Panc1 (cell line): ENCODE measurements around the gene STK24. TPM values are rescaled to one million over a fixed set of nuclear protein-coding genes. Genes with fewer than 3 reads are reported as not detected.
A peak's percentile ranks its signal among the peaks of the same experiment; 100 is the strongest.

Source experiments
- ATAC-seq: fragments of 200-7000 bp; cut with Tn5 transposase; 2 replicates; pipeline ENCODE4 v1.9.1; 2020; ENCODE audit warnings: mild to moderate bottlenecking, moderate library complexity
- BruUV-seq: library from RNA; stranded (reverse); fragments of 400-500 nt; replicated peaks from 2 replicates; lab custom pipeline; 2021; lab: Mats Ljungman, UMichigan
- CTCF ChIA-PET: fragments of 300-600 bp; sonication (Branson Sonifier 250); formaldehyde crosslinking; loops from one replicate; lab custom pipeline; 2022; ENCODE audit warnings: antibody characterized with exemption; lab: Charles Lee
- POLR2A ChIA-PET: fragments of 300-600 bp; sonication (Branson Sonifier 250); formaldehyde crosslinking; loops from one replicate; lab custom pipeline; 2022; ENCODE audit warnings: antibody characterized with exemption; lab: Charles Lee
- DNase-seq: peaks from one replicate; pipeline ENCODE4 v3.0.0-alpha.2; 2010; ENCODE audit warnings: low read depth, low spot score
- H3K27ac ChIP-seq: 2 replicates; pipeline ENCODE4 v1.5.1; 2011; ENCODE audit warnings: mild to moderate bottlenecking, low read length, inconsistent platforms
- H3K27me3 ChIP-seq: fragments of 200-500 bp; sonication (Bioruptor generic); 2 replicates; pipeline ENCODE4 v1.6.0; 2014; ENCODE audit warnings: low read length, inconsistent platforms; ENCODE audit not compliant: control insufficient read depth, insufficient read depth
- H3K36me3 ChIP-seq: fragments of 200-500 bp; sonication (Bioruptor generic); 2 replicates; pipeline ENCODE4 v1.5.1; 2014; ENCODE audit warnings: inconsistent platforms, mild to moderate bottlenecking, low read length, moderate library complexity; ENCODE audit not compliant: control insufficient read depth, insufficient read depth
- H3K4me1 ChIP-seq: 2 replicates; pipeline ENCODE4 v1.5.1; 2011; ENCODE audit warnings: inconsistent platforms, mild to moderate bottlenecking, low read length, moderate library complexity; ENCODE audit not compliant: control insufficient read depth, insufficient read depth
- H3K4me3 ChIP-seq, 2 experiments: 2 replicates each; pipeline ENCODE4 v1.5.1; 2011 to 2012; ENCODE audit warnings: low read depth in 2 of 2, low read length in 2 of 2, mild to moderate bottlenecking in 2 of 2, inconsistent platforms in 1 of 2, moderate library complexity in 1 of 2
- H3K9me3 ChIP-seq: fragments of 200-500 bp; sonication (Bioruptor generic); 2 replicates; pipeline ENCODE4 v1.5.1; 2014; ENCODE audit warnings: low read depth, mild to moderate bottlenecking, inconsistent platforms, low read length, moderate library complexity; ENCODE audit not compliant: control insufficient read depth, insufficient read depth
- POLR2AphosphoS5 ChIP-seq: IDR thresholded peaks from 2 replicates; pipeline ENCODE4 v1.6.1; 2012; ENCODE audit warnings: mild to moderate bottlenecking, low read depth, low read length, moderate library complexity
- SIN3A ChIP-seq: IDR thresholded peaks from 2 replicates; pipeline ENCODE4 v1.6.1; 2012; ENCODE audit warnings: low read depth, mild to moderate bottlenecking, low read length, moderate library complexity, borderline replicate concordance; ENCODE audit not compliant: insufficient read depth
- TCF7L2 ChIP-seq: IDR thresholded peaks from 2 replicates; pipeline ENCODE4 v1.6.1; 2011; ENCODE audit warnings: mild to moderate bottlenecking, low read depth, low read length, inconsistent platforms
- in situ Hi-C: cut with HindIII; loops from 2 replicates; pipeline ENCODE4 v1.10.0; 2016; ENCODE audit warnings: low sequenced_read_pairs, low pct_unique_long_range_greater_than_20kb
- intact Hi-C: fragments of 100-400 bp; cut with micrococcal nuclease; formaldehyde crosslinking; loops from one replicate; pipeline ENCODE4 v1.10.0; 2022; ENCODE audit not compliant: unreplicated experiment
- total RNA-seq: library from RNA; stranded (reverse); gene quantifications from one replicate; pipeline ENCODE4 v1.2.1, GENCODE V29; 2021; ENCODE audit not compliant: unreplicated experiment
- TF ChIP-seq, protein P1 (sequence below), 2 experiments: IDR thresholded peaks; 2 replicates each; pipeline ENCODE4 v1.6.1; 2011 to 2012; ENCODE audit warnings: low read depth in 2 of 2, control low read depth in 1 of 2, low read length in 1 of 2, mild to moderate bottlenecking in 1 of 2, moderate library complexity in 1 of 2; ENCODE audit not compliant: insufficient read depth in 1 of 2
- TF ChIP-seq, protein P2 (sequence below): fragments of 450-650 bp; IDR thresholded peaks from 2 replicates; pipeline ENCODE4 v1.5.1; 2017; ENCODE audit warnings: mild to moderate bottlenecking

STK24 gene
- total RNA-seq, 1 experiment from 2014 or later: 57.3 TPM

DNA sequence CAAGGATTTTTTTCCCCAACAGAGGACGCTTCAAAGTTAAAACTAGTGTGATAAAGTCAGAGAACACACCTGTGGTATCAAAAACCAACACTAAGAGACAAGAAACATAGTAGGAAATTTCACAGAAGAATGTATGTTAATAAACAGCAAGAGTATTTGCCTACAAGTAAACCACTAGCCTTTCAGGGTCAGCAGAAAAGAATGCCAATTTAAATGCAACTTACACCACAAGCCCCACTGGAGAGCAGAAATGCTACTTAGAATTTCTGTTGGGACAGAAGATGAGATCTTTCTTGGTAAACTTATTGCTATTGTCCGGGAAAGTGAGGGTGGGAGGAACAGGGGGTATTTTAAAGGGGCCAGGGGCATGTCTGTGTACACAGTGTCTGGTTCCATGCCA is 68.6 kb downstream of the STK24 start:
- in situ Hi-C loops (no loop called here), intact Hi-C loops (no loop called here)
- H3K27ac ChIP-seq: peak overlapping the region; percentile 39; the same call in 1 of the 2 replicates
- no peaks in the 10 kb centered on the region for H3K36me3 ChIP-seq
- H3K9me3 ChIP-seq: no peaks in the 10 kb centered on the region
- BruUV-seq: no TSS peak
- POLR2A ChIA-PET: no interaction called here
- CTCF ChIA-PET: no interaction called here
- TF ChIP-seq POLR2AphosphoS5 (no peak), TCF7L2 (no peak), SIN3A (no peak)
- TF ChIP-seq, protein P1, sequence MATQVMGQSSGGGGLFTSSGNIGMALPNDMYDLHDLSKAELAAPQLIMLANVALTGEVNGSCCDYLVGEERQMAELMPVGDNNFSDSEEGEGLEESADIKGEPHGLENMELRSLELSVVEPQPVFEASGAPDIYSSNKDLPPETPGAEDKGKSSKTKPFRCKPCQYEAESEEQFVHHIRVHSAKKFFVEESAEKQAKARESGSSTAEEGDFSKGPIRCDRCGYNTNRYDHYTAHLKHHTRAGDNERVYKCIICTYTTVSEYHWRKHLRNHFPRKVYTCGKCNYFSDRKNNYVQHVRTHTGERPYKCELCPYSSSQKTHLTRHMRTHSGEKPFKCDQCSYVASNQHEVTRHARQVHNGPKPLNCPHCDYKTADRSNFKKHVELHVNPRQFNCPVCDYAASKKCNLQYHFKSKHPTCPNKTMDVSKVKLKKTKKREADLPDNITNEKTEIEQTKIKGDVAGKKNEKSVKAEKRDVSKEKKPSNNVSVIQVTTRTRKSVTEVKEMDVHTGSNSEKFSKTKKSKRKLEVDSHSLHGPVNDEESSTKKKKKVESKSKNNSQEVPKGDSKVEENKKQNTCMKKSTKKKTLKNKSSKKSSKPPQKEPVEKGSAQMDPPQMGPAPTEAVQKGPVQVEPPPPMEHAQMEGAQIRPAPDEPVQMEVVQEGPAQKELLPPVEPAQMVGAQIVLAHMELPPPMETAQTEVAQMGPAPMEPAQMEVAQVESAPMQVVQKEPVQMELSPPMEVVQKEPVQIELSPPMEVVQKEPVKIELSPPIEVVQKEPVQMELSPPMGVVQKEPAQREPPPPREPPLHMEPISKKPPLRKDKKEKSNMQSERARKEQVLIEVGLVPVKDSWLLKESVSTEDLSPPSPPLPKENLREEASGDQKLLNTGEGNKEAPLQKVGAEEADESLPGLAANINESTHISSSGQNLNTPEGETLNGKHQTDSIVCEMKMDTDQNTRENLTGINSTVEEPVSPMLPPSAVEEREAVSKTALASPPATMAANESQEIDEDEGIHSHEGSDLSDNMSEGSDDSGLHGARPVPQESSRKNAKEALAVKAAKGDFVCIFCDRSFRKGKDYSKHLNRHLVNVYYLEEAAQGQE (IDR thresholded peaks at IDR 0.05; ENCODE audit: insufficient read depth in 1 of 2, low read depth in 2 of 2, low read length in 1 of 2): no peak
- TF ChIP-seq, protein P2, sequence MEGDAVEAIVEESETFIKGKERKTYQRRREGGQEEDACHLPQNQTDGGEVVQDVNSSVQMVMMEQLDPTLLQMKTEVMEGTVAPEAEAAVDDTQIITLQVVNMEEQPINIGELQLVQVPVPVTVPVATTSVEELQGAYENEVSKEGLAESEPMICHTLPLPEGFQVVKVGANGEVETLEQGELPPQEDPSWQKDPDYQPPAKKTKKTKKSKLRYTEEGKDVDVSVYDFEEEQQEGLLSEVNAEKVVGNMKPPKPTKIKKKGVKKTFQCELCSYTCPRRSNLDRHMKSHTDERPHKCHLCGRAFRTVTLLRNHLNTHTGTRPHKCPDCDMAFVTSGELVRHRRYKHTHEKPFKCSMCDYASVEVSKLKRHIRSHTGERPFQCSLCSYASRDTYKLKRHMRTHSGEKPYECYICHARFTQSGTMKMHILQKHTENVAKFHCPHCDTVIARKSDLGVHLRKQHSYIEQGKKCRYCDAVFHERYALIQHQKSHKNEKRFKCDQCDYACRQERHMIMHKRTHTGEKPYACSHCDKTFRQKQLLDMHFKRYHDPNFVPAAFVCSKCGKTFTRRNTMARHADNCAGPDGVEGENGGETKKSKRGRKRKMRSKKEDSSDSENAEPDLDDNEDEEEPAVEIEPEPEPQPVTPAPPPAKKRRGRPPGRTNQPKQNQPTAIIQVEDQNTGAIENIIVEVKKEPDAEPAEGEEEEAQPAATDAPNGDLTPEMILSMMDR: no peak
- peaks cover 30% of the 10 kb centered on the region for H3K4me1 ChIP-seq
- ATAC-seq (no peak), DNase-seq (no peak)
- no peak overlapping the region for H3K4me3 ChIP-seq
- H3K27me3 ChIP-seq: no peaks in the 10 kb centered on the region

DNA sequence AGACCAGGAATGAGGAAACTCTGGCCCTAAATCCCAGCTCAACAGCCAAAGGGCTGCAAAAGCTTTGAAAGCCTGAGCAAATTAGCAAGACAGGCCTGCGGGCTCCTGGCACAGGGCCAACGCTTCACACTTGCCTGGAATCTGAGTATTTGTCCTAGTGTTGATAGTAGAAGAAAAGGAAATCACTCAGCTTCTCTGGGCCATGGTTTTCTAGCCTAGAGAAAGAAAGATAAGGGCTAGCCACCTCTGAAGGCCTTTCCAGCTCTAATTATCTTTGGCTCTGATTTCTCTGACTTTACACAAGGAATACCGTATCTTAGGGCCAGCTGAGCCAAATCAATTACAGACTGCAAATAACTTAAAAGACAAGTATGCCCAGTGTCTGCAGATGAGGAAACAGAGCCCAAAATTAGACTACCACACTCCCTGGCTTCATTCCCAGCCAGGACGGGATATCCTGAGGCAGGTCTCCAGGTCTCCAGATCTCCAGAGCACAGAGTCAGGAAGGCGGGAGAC is 69.6 kb downstream of the STK24 start:
- Histone ChIP-seq H3K36me3 (no peaks in the 10 kb centered on the region), H3K27ac (peak overlapping the region; percentile 23; the same call in 1 of the 2 replicates), H3K9me3 (no peaks in the 10 kb centered on the region), H3K4me3 (no peak overlapping the region), H3K4me1 (peaks cover 31% of the 10 kb centered on the region), H3K27me3 (no peaks in the 10 kb centered on the region)
- ATAC-seq: peak; percentile 48; the same call in 1 of the 2 replicates
- BruUV-seq: no TSS peak
- ChIA-PET CTCF (no interaction called here), POLR2A (interaction anchor here (0.5 kb wide), 1 partner anchor 120 kb away, joined by 4 read pairs; no protein-coding TSS in a partner anchor)
- DNase-seq: no peak
- intact Hi-C loops (no loop called here), in situ Hi-C loops (no loop called here)
- TF ChIP-seq TCF7L2 (peak; percentile 72), POLR2AphosphoS5 (no peak), SIN3A (no peak)
- TF ChIP-seq, protein P1 (IDR thresholded peaks at IDR 0.05; ENCODE audit: insufficient read depth in 1 of 2, low read depth in 2 of 2, low read length in 1 of 2): no peak
